TTC549 (cell line): ENCODE data around the gene PSRC1.
"Not testable (repeated sequence)": the region's sequence is repeated elsewhere in the genome, so short reads cannot be mapped to it uniquely, and the experiment has no call there.

Experiments
- FAIRE-seq: peaks from 2 replicates; lab custom pipeline; 2012; peaks lifted over from hg19 to GRCh38; lab: Jason Lieb, UNC

PSRC1 gene

DNA sequence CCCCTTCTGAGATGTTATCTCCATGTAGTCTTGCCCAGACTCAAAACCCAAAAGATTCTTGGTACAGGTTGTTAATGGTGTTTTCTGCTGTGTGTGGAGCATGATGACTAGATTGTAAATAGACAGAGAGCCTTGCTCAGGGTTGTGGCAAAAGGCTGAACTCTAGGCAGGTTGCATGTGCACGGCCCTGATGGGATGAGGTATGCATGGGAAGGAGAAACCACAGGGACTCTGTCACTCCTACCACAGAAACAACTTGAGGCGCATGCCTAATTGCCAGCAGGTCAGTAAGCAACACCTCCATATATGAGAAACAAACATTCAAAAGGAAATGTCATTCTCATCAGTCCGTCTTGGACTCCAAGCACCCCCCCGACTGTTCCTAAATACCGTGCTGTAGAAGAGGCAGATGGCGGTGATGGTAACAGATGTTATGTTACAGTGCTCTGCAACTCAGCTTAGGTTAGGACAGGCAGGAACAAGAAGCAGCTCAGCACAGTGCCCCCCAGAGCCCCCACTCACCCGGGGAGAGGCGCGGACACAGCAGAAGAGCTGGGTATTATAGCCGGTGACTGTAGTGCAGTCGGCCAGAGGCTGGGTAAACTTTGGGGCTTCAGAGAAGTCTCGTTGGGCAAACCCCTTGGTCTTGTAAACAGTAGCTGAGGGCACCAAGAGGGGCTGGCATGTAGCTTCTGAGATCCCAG is 12.9 kb upstream of the PSRC1 start:
- no peak for FAIRE-seq

DNA sequence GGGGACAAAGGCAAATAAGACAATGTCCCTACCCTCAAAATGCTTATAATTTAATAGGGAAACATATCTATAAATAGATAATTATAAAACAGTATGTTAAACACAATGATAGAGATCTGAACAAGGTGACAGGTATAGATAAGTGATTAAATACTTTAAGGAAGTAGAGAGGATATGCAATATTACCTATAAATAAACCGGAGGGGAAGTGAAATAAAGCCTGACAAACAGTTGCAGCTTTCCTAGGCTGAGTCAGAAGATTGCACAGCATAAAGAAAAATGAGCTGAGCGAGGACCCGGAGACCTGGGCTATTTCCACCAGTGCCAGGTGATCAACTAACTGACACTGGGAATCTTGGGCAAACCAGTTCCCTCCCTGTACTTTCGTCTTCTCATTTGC is 11.5 kb upstream of the PSRC1 start:
- no peak for FAIRE-seq

DNA sequence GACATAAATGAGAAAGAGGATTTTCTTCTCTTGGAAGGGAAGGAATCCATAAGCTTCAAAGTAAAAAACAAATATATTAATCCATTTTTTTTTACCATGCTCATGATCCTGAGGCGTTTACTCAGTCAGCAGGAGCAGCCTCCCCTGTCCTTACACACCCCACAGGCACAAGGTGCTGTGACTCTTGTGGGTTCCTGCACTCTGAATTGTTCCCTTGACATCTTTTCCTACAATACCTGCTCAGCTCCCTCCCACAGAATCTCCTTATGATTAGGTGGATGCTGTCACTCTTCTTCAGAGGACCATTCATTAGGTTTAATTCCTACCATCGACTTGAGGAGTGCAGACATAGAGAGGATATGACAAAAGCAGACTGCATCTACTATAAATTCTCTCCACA is 10.1 kb upstream of the PSRC1 start:
- no peak for FAIRE-seq

- FAIRE-seq, result no peak
These were observed 9.4 kb upstream of the PSRC1 start for GRCh38 chr1:109292364-109292763.

- no peak for FAIRE-seq
These were observed 8.1 kb upstream of the PSRC1 start for GRCh38 chr1:109290998-109291397.

DNA sequence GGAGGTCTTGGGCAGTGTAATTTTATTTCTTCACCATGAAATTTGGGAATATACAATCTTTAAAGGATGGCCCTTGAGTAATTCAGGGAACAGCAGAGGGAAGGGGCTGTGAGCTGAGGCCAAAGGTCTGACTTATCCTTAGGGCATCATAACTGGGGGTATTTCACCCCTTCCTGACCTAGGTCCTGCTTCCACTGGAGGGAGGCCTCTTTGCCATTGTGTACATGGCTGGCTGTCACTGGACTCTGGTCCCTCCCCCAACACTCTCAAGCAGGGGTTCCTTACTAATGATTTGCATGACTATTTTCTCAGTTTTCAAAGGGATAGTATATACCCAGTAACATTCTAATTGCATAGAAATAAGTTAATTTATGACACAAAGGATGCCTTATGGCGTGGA is 7.2 kb upstream of the PSRC1 start:
- no peak for FAIRE-seq

DNA sequence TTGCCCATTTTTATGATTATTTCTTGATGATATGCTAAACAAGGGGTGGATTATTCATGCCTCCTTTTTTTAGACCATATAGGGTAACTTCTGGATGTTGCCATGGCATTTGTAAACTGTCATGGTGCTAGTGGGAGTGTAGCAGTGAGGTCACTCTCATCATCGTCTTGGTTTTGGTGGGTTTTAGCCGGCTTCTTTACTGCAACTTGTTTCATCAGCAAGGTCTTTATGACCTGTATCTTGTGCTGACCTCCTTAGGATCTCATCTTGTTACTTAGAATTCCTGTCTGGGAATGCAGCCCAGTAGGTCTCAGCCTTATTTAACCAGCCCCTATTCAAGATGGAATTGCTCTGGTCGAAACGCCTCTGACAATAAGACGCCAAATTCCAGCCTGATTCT is 3.8 kb upstream of the PSRC1 start:
- not testable (repeated sequence) for FAIRE-seq

GRCh38 chr1:109283748-109284600 is 1.0 kb upstream of the PSRC1 start:
- FAIRE-seq, result no peak

DNA sequence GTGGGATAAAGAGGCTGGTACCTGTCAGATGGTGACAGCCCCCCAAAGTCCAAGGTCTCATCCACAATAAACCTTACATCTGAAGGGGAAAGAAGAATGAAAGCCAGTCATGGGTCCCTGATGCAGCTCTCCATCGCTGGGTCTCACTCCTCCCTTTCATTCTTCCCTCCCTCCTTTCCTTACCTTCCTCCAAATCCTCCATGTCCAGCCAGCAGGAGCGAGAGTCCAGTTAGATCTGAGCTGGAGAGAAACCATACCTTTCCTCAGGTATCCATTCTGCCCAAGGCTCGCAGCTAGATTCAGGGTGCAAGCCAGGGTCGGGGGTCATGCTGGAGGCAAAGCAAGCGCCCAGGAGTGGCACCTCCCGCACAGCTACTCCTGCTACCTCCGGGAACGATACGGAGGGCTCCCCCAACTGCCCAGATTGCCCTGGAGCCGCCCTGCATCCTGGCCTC is 421 bp downstream of the PSRC1 start:
- no peak for FAIRE-seq

- no peak for FAIRE-seq
These were observed 1.1 kb downstream of the PSRC1 start for GRCh38 chr1:109281680-109282496.

GRCh38 chr1:109280862-109281261 is 2.1 kb downstream of the PSRC1 start:
- FAIRE-seq, result no peak

DNA sequence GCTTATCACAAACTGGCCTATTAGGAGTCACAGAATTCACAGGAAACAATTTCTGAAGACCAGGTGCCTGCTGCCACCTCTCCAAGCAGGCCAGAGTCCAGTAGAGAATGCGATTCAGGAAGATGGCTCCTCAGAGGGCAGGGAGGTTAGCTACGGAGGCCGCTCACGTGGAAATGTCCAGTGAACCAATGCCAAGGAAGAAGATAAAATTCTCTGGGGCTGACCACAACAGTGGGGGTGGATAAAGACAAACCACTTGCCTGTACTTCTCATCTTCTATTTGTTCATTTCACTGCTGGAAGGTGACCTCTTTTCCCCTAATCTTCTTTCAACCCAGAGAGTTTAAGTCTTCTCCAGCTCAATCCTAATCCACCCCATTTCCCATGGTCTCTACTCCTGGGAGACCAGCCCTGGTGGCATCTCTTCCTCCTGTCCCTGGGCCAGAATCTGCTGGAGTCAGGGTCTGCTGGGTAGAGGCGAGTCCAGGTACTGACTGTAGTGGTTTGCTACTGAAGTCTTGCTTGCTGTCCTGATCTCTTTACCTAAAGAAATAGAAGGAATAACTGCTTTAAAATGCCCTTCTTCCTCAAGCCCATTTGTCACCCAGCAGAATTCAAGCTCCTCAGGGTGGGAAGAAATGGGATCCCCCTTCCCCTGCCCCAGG is 3.2 kb downstream of the PSRC1 start:
- FAIRE-seq, result no peak

GRCh38 chr1:109277434-109278204 is 5.3 kb downstream of the PSRC1 start:
- no peak for FAIRE-seq

GRCh38 chr1:109275706-109276345 is 7.1 kb downstream of the PSRC1 start:
- no peak for FAIRE-seq

DNA sequence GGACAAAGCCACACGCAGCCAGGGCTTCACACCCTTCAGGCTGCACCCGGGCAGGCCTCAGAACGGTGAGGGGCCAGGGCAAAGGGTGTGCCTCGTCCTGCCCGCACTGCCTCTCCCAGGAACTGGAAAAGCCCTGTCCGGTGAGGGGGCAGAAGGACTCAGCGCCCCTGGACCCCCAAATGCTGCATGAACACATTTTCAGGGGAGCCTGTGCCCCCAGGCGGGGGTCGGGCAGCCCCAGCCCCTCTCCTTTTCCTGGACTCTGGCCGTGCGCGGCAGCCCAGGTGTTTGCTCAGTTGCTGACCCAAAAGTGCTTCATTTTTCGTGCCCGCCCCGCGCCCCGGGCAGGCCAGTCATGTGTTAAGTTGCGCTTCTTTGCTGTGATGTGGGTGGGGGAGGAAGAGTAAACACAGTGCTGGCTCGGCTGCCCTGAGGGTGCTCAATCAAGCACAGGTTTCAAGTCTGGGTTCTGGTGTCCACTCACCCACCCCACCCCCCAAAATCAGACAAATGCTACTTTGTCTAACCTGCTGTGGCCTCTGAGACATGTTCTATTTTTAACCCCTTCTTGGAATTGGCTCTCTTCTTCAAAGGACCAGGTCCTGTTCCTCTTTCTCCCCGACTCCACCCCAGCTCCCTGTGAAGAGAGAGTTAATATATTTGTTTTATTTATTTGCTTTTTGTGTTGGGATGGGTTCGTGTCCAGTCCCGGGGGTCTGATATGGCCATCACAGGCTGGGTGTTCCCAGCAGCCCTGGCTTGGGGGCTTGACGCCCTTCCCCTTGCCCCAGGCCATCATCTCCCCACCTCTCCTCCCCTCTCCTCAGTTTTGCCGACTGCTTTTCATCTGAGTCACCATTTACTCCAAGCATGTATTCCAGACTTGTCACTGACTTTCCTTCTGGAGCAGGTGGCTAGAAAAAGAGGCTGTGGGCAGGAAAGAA is 8.1 kb downstream of the PSRC1 start:
- no peak for FAIRE-seq

DNA sequence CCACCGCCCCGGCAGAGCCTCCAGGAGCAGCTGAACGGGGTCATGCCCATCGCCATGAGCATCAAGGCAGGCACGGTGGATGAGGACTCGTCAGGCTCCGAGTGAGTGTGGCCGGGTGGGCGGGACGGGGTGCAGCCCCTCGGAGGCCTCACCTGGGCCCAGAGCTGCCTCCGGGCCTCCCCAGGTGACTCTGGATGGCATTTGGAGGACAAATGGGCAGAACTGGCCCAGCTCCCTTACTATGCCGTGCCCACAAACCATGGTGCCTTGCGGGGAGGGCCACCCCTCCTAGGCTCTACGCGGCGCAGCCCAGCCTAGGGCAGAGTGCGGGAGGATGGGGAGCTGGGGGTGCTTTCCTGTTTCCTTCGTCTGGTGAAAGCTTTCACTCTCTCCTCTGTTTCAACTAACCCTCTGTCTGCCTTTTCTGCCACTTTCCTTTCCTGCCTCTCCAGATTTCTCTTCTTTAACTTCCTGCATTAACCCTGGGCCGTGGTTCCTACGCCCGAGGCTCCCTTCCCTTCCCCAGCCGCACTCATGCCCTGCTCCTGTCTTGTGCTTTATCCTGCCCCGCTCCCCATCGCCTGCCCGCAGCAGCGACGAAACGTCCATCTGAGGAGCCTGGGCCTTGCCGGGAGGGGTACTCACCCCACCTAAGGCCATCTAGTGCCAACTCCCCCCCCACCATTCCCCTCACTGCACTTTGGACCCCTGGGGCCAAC is 9.2 kb downstream of the PSRC1 start:
- FAIRE-seq, result no peak

- FAIRE-seq, result no peak
These were observed 10.0 kb downstream of the PSRC1 start for GRCh38 chr1:109272831-109273547.

DNA sequence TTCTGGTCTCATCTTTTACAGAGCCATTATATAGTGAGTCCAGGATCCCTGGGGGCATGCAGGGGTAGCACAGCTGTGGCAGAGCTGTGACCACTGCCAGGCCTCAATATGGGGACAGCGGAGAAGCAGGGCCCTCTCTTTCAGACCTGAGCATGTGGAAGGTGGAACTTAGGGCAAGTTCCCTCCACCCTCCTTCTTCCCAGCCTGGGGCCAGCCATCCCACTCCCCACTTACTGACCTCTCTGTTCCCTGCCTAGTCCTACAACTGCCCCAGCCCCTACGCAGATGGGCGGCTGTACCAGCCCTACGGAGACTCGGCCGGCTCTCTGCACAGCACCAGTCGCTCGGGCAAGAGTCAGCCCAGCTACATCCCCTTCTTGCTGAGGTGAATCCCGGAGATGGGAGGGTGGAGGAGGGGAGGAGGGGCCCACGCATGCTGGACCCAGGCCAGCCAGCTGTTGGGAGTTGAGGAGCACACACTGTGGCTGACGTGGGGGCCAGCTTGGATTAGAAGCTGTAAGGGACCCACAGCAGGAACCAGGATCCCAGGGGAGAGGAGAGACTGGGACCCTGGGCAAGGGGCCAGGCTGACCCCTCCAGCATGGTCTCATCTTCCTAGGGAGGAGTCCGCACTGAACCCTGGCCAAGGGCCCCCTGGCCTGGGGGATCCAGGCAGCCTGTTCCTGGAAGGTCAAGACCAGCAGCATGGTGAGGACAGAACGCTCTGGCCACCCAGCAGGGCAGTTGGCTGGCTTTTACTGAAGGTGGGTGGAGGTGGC is 10.7 kb downstream of the PSRC1 start:
- FAIRE-seq, result no peak
